Adrenal gland (tissue), 5 donors: Measurements from ENCODE around the gene TBC1D9.

Experiments used
- CTCF ChIP-seq, 6 experiments: fragments of 450-650 bp in 4 of 6; fragments of 200-600 bp in 2 of 6; sonication (generic) in 1 of 6; IDR thresholded peaks; 1 replicate in 5 of 6; 2 replicates in 1 of 6; pipeline versions ENCODE4 v1.5.1 to v1.8.0; 2016 to 2021; ENCODE audit warnings: antibody characterized with exemption in 6 of 6, mild to moderate bottlenecking in 2 of 6, moderate library complexity in 1 of 6
- POLR2A ChIP-seq, 2 donors: fragments of 450-650 bp; IDR thresholded peaks; one replicate each; pipeline ENCODE4 v1.6.1; 2017; ENCODE audit warnings: antibody characterized with exemption in 2 of 2, mild to moderate bottlenecking in 2 of 2, moderate library complexity in 1 of 2
- donor health status: DM: no; HTN: no; CAD: no.

- no peak for TF ChIP-seq CTCF (IDR thresholded peaks at IDR 0.05)
- no peak for TF ChIP-seq POLR2A (IDR thresholded peaks at IDR 0.05)
Measured at GRCh38 chr4:140752291-140753068, 3.7 kb downstream of the TBC1D9 start.
